ENCODE measurements around the gene BIRC3. TPM values are rescaled to one million over a fixed set of nuclear protein-coding genes. Genes with fewer than 3 reads are reported as not detected.
A peak's percentile ranks its signal among the peaks of the same experiment; 100 is the strongest.

Gene BIRC3
- total RNA-seq, 1 donor from 2014 or later, result 0.36 TPM

- Mint-ChIP-seq H3K4me3 (ENCODE audit: low read depth) (peak overlapping the region; percentile 52), H3K36me3 (ENCODE audit: insufficient read depth) (peaks cover 39% of the 10 kb centered on the region), H3K4me1 (ENCODE audit: low read depth) (peaks cover 49% of the 10 kb centered on the region), H3K9me3 (ENCODE audit: low read depth) (peaks cover 4% of the 10 kb centered on the region), H3K27ac (peak overlapping the region; percentile 97), H3K27me3 (no peaks in the 10 kb centered on the region)
- DNase-seq (ENCODE audit: low spot score, unreplicated experiment), result no peak
- TF ChIP-seq CTCF (IDR thresholded peaks at IDR 0.05; ENCODE audit: unreplicated experiment), result no peak
Measured at GRCh38 chr11:102384419-102385079, 67.3 kb downstream of the BIRC3 start.

GRCh38 chr11:102385085-102386007 is 68.1 kb downstream of the BIRC3 start:
- Mint-ChIP-seq H3K27ac (peak overlapping the region; percentile 97), H3K36me3 (ENCODE audit: insufficient read depth) (peaks cover 37% of the 10 kb centered on the region), H3K9me3 (ENCODE audit: low read depth) (peaks cover 4% of the 10 kb centered on the region), H3K4me3 (ENCODE audit: low read depth) (peak overlapping the region; percentile 52), H3K4me1 (ENCODE audit: low read depth) (peaks cover 50% of the 10 kb centered on the region), H3K27me3 (no peaks in the 10 kb centered on the region)
- DNase-seq (ENCODE audit: low spot score, unreplicated experiment), result no peak
- no peak for TF ChIP-seq CTCF (IDR thresholded peaks at IDR 0.05; ENCODE audit: unreplicated experiment)

- H3K36me3 Mint-ChIP-seq (ENCODE audit: insufficient read depth), result peaks cover 35% of the 10 kb centered on the region
- H3K4me3 Mint-ChIP-seq (ENCODE audit: low read depth), result no peak overlapping the region
- peaks cover 50% of the 10 kb centered on the region for H3K4me1 Mint-ChIP-seq (ENCODE audit: low read depth)
Measured at GRCh38 chr11:102386136-102386734, 69.0 kb downstream of the BIRC3 start.

GRCh38 chr11:102387043-102387781 is 69.9 kb downstream of the BIRC3 start:
- no peak for DNase-seq (ENCODE audit: low spot score, unreplicated experiment)
- peaks cover 33% of the 10 kb centered on the region for H3K36me3 Mint-ChIP-seq (ENCODE audit: insufficient read depth)
- H3K4me3 Mint-ChIP-seq (ENCODE audit: low read depth), result no peak overlapping the region
- no peak for TF ChIP-seq CTCF (IDR thresholded peaks at IDR 0.05; ENCODE audit: unreplicated experiment)
- no peaks in the 10 kb centered on the region for H3K27me3 Mint-ChIP-seq
- peaks cover 47% of the 10 kb centered on the region for H3K4me1 Mint-ChIP-seq (ENCODE audit: low read depth)
- H3K9me3 Mint-ChIP-seq (ENCODE audit: low read depth), result peaks cover 4% of the 10 kb centered on the region
- H3K27ac Mint-ChIP-seq, result no peak overlapping the region

More at GRCh38 chr11:102386136-102386734, 69.0 kb downstream of the BIRC3 start:
- Mint-ChIP-seq H3K27ac (peak overlapping the region; percentile 72), H3K9me3 (ENCODE audit: low read depth) (peaks cover 4% of the 10 kb centered on the region), H3K27me3 (no peaks in the 10 kb centered on the region)
- DNase-seq (ENCODE audit: low spot score, unreplicated experiment), result no peak
- no peak for TF ChIP-seq CTCF (IDR thresholded peaks at IDR 0.05; ENCODE audit: unreplicated experiment)

Other genes starting within 250 kb of the BIRC3 start
- 199 and 204 TPM in 2 replicates for gene YAP1, start 207.0 kb upstream of the BIRC3 start, total RNA-seq
- 66.3 and 67.2 TPM in 2 replicates for gene BIRC2, start 29.7 kb downstream of the BIRC3 start, total RNA-seq
- gene TMEM123, start 135.3 kb downstream of the BIRC3 start, total RNA-seq, result 243 and 248 TPM in 2 replicates
- gene MMP7, start 213.3 kb downstream of the BIRC3 start, total RNA-seq, result not detected in 2 replicates